ENCODE results near the gene MRPL16. TPM values are rescaled to one million over a fixed set of nuclear protein-coding genes. Genes with fewer than 3 reads are reported as not detected.

MRPL16 gene
- total RNA-seq, 2 experiments from 2014 or later: 22.8 to 24.6 TPM

GRCh38 chr11:59770319-59770718, 40.3 kb downstream of the MRPL16 start:
- CTCF ChIA-PET: no interaction called here
- intact Hi-C loops (cut with DNase I, micrococcal nuclease): no loop called here
- peaks cover 53% of the 10 kb centered on the region for H3K4me1 ChIP-seq (ENCODE audit: insufficient read depth, low read length)

GRCh38 chr11:59769828-59770227, 40.8 kb downstream of the MRPL16 start:
- CTCF ChIA-PET: no interaction called here
- H3K4me3 Mint-ChIP-seq: no peak overlapping the region
- no peaks in the 10 kb centered on the region for H3K36me3 Mint-ChIP-seq (ENCODE audit: low read depth)
- H3K27me3 Mint-ChIP-seq: no peaks in the 10 kb centered on the region
- TF ChIP-seq, protein P1, sequence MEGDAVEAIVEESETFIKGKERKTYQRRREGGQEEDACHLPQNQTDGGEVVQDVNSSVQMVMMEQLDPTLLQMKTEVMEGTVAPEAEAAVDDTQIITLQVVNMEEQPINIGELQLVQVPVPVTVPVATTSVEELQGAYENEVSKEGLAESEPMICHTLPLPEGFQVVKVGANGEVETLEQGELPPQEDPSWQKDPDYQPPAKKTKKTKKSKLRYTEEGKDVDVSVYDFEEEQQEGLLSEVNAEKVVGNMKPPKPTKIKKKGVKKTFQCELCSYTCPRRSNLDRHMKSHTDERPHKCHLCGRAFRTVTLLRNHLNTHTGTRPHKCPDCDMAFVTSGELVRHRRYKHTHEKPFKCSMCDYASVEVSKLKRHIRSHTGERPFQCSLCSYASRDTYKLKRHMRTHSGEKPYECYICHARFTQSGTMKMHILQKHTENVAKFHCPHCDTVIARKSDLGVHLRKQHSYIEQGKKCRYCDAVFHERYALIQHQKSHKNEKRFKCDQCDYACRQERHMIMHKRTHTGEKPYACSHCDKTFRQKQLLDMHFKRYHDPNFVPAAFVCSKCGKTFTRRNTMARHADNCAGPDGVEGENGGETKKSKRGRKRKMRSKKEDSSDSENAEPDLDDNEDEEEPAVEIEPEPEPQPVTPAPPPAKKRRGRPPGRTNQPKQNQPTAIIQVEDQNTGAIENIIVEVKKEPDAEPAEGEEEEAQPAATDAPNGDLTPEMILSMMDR (IDR thresholded peaks at IDR 0.05): no peak
- Histone ChIP-seq H3K9me3 (ENCODE audit: control insufficient read depth in 1 of 2, insufficient read depth in 1 of 2, low read length in 2 of 2) (no peaks in the 10 kb centered on the region), H3K36me3 (ENCODE audit: insufficient read depth, low read length) (no peaks in the 10 kb centered on the region), H3K4me1 (ENCODE audit: insufficient read depth, low read length) (peaks cover 57% of the 10 kb centered on the region), H3K4me3 (ENCODE audit: low read length) (no peak overlapping the region), H3K27ac (ENCODE audit: low read depth in 1 of 2, low read length in 2 of 2) (no peak overlapping the region), H3K27me3 (ENCODE audit: control insufficient read depth in 1 of 2, insufficient read depth in 2 of 2, low read length in 2 of 2) (no peaks in the 10 kb centered on the region)
- ATAC-seq (ENCODE audit: poor library complexity): no peak
- DNase-seq: no peak
- H3K9me3 Mint-ChIP-seq: no peaks in the 10 kb centered on the region
- intact Hi-C loops (cut with DNase I, micrococcal nuclease): no loop called here
- no peak overlapping the region for H3K27ac Mint-ChIP-seq
- POLR2A ChIA-PET: no interaction called here
- H3K4me1 Mint-ChIP-seq (ENCODE audit: low read depth): peaks cover 38% of the 10 kb centered on the region

More at GRCh38 chr11:59770319-59770718, 40.3 kb downstream of the MRPL16 start:
- no peaks in the 10 kb centered on the region for H3K36me3 Mint-ChIP-seq (ENCODE audit: low read depth)
- H3K36me3 ChIP-seq (ENCODE audit: insufficient read depth, low read length): peaks cover 4% of the 10 kb centered on the region
- H3K27me3 ChIP-seq (ENCODE audit: control insufficient read depth in 1 of 2, insufficient read depth in 2 of 2, low read length in 2 of 2): no peaks in the 10 kb centered on the region
- no peak overlapping the region for H3K27ac Mint-ChIP-seq
- DNase-seq: no peak
- H3K27me3 Mint-ChIP-seq: no peaks in the 10 kb centered on the region
- H3K4me1 Mint-ChIP-seq (ENCODE audit: low read depth): peaks cover 33% of the 10 kb centered on the region
- POLR2A ChIA-PET: no interaction called here
- TF ChIP-seq, protein P1 (IDR thresholded peaks at IDR 0.05): no peak
- no peaks in the 10 kb centered on the region for H3K9me3 Mint-ChIP-seq
- H3K4me3 ChIP-seq (ENCODE audit: low read length): no peak overlapping the region
- H3K27ac ChIP-seq (ENCODE audit: low read depth in 1 of 2, low read length in 2 of 2): no peak overlapping the region
- no peaks in the 10 kb centered on the region for H3K9me3 ChIP-seq (ENCODE audit: control insufficient read depth in 1 of 2, insufficient read depth in 1 of 2, low read length in 2 of 2)
- H3K4me3 Mint-ChIP-seq: no peak overlapping the region
- no peak for ATAC-seq (ENCODE audit: poor library complexity)

DNA sequence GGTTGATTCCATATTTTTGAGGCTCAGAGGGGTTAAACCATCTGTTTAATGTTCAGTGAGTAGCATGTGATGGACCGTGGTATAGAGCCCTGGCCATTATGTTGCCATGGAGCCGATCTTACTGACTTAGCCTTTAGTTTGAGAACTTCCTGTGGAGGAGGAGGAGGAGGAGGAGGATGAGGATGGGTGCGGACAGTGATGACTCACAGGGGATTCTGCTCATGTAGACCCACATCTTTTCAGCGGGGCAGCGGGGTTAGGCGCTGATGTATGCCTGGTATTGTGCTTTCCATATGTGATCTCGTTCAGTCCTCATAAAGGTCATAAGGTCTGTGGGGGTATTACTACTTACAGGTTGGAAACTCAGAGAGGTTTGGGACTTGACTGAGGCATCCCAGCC, 41.5 kb downstream of the MRPL16 start:
- H3K9me3 Mint-ChIP-seq: no peaks in the 10 kb centered on the region
- no peaks in the 10 kb centered on the region for H3K27me3 Mint-ChIP-seq
- POLR2A ChIA-PET: no interaction called here
- Histone ChIP-seq H3K27me3 (ENCODE audit: control insufficient read depth in 1 of 2, insufficient read depth in 2 of 2, low read length in 2 of 2) (no peaks in the 10 kb centered on the region), H3K36me3 (ENCODE audit: insufficient read depth, low read length) (no peaks in the 10 kb centered on the region), H3K4me1 (ENCODE audit: insufficient read depth, low read length) (peaks cover 57% of the 10 kb centered on the region), H3K4me3 (ENCODE audit: low read length) (no peak overlapping the region), H3K27ac (ENCODE audit: low read depth in 1 of 2, low read length in 2 of 2) (no peak overlapping the region), H3K9me3 (ENCODE audit: control insufficient read depth in 1 of 2, insufficient read depth in 1 of 2, low read length in 2 of 2) (no peaks in the 10 kb centered on the region)
- no peak overlapping the region for H3K27ac Mint-ChIP-seq
- no peak for ATAC-seq (ENCODE audit: poor library complexity)
- intact Hi-C loops (cut with DNase I, micrococcal nuclease): no loop called here
- no peaks in the 10 kb centered on the region for H3K36me3 Mint-ChIP-seq (ENCODE audit: low read depth)
- TF ChIP-seq, protein P1 (IDR thresholded peaks at IDR 0.05): no peak
- peaks cover 39% of the 10 kb centered on the region for H3K4me1 Mint-ChIP-seq (ENCODE audit: low read depth)
- no peak overlapping the region for H3K4me3 Mint-ChIP-seq
- no peak for DNase-seq
- CTCF ChIA-PET: no interaction called here
